GM12878 (cell line): ENCODE data around the gene GRK2. TPM values are rescaled to one million over a fixed set of nuclear protein-coding genes. Genes with fewer than 3 reads are reported as not detected.
A peak's percentile ranks its signal among the peaks of the same experiment; 100 is the strongest.

ENCODE experiments used
- ATF2 ChIP-seq: IDR thresholded peaks from 2 replicates; pipeline ENCODE4 v1.6.1; 2012; ENCODE audit warnings: low read length, inconsistent platforms
- BACH1 ChIP-seq: fragments of 450-650 bp; IDR thresholded peaks from 2 replicates; pipeline ENCODE4 v1.6.1; 2017; ENCODE audit warnings: mild to moderate bottlenecking, borderline replicate concordance
- BRCA1 ChIP-seq: IDR thresholded peaks from 2 replicates; pipeline ENCODE4 v1.6.1; 2011; ENCODE audit warnings: low read depth, low read length, improper control_type of control experiment
- CHD1 ChIP-seq: IDR thresholded peaks from 2 replicates; pipeline ENCODE4 v1.6.1; 2012; ENCODE audit warnings: low read depth, low read length, improper control_type of control experiment
- EP300 ChIP-seq, 2 experiments: fragments of 150-350 bp in 1 of 2; IDR thresholded peaks; 2 replicates each; pipeline ENCODE4 v1.6.1; 2011 to 2012; ENCODE audit warnings: low read depth in 2 of 2, low read length in 2 of 2, borderline replicate concordance in 1 of 2, improper control_type of control experiment in 1 of 2, inconsistent platforms in 1 of 2; ENCODE audit not compliant: control insufficient read depth in 1 of 2
- HDAC6 ChIP-seq: fragments of 200-600 bp; sonication (generic); IDR thresholded peaks from one replicate; pipeline ENCODE4 v1.8.0; 2017; ENCODE audit warnings: antibody characterized with exemption; ENCODE audit not compliant: unreplicated experiment
- KLF5 ChIP-seq: fragments of 450-650 bp; IDR thresholded peaks from 2 replicates; pipeline ENCODE4 v1.6.1; 2014; ENCODE audit warnings: mild to moderate bottlenecking; ENCODE audit not compliant: partially characterized antibody
- MTA3 ChIP-seq: IDR thresholded peaks from 2 replicates; pipeline ENCODE4 v1.6.1; 2012; ENCODE audit warnings: low read length, inconsistent platforms, borderline replicate concordance
- PAX8 ChIP-seq: fragments of 450-650 bp; IDR thresholded peaks from 2 replicates; pipeline ENCODE4 v1.6.1; 2017; ENCODE audit warnings: mild to moderate bottlenecking, moderate library complexity
- PML ChIP-seq: IDR thresholded peaks from 2 replicates; pipeline ENCODE4 v1.6.1; 2012; ENCODE audit warnings: low read length, inconsistent platforms
- RAD51 ChIP-seq: fragments of 450-650 bp; IDR thresholded peaks from 2 replicates; pipeline ENCODE4 v1.6.1; 2016; ENCODE audit warnings: moderate library complexity, mild to moderate bottlenecking, inconsistent platforms
- RCOR1 ChIP-seq: conservative IDR thresholded peaks from 2 replicates; pipeline ENCODE4 v1.6.1; 2012; ENCODE audit warnings: low read depth, low read length, improper control_type of control experiment
- SIX5 ChIP-seq: IDR thresholded peaks from 2 replicates; pipeline ENCODE4 v1.6.1; 2011; ENCODE audit warnings: mild to moderate bottlenecking, low read depth, low read length, moderate library complexity; ENCODE audit not compliant: severe bottlenecking
- SMAD1 ChIP-seq: fragments of 450-650 bp; IDR thresholded peaks from 2 replicates; pipeline ENCODE4 v1.6.1; 2018; ENCODE audit warnings: mild to moderate bottlenecking, low read depth; ENCODE audit not compliant: partially characterized antibody
- SPI1 ChIP-seq: IDR thresholded peaks from 2 replicates; pipeline ENCODE4 v1.6.1; 2011; ENCODE audit warnings: low read depth, mild to moderate bottlenecking, low read length, moderate library complexity, borderline replicate concordance; ENCODE audit not compliant: insufficient read depth
- STAT1 ChIP-seq: fragments of 450-650 bp; conservative IDR thresholded peaks from 2 replicates; pipeline ENCODE4 v1.6.1; 2014; ENCODE audit warnings: antibody characterized with exemption, mild to moderate bottlenecking
- YBX1 ChIP-seq: fragments of 450-650 bp; IDR thresholded peaks from 2 replicates; pipeline ENCODE4 v1.6.1; 2016; ENCODE audit warnings: antibody characterized with exemption
- ZNF217 ChIP-seq: fragments of 450-650 bp; IDR thresholded peaks from 2 replicates; pipeline ENCODE4 v1.6.1; 2017; ENCODE audit warnings: antibody characterized with exemption, mild to moderate bottlenecking
- ZZZ3 ChIP-seq: IDR thresholded peaks from 2 replicates; pipeline ENCODE4 v1.6.1; 2011; ENCODE audit warnings: low read depth; ENCODE audit not compliant: control insufficient read depth, insufficient read length
- polyA plus RNA-seq, 11 experiments: library from polyadenylated mRNA; depleted of rRNA in 4 of 11; unstranded in 6 of 11; stranded (reverse) in 5 of 11; fragments of >200 nt; fragmentation: Nextera tagmentation in 4 of 11; fragmentation: Illumina TruSeq in 1 of 11; extraction: Ambion mirVana in 4 of 11; extraction: Trizol in 1 of 11; gene quantifications; 1 replicate in 1 of 11; 2 replicates in 10 of 11; pipeline versions ENCODE4 v1.2.1 to v1.2.3, GENCODE V29; 2011 to 2016; ENCODE audit warnings: inconsistent platforms in 2 of 11, missing spikeins in 2 of 11, low read depth in 1 of 11
- total RNA-seq, 4 experiments: library from RNA; depleted of rRNA in 3 of 4; stranded (reverse); fragments of >200 nt in 3 of 4; fragmentation: Illumina TruSeq in 1 of 4; extraction: Trizol in 1 of 4; gene quantifications; 2 replicates each; pipeline versions ENCODE4 v1.2.1 to v1.2.3, GENCODE V29; 2013 to 2021
- TF ChIP-seq, protein P1 (sequence below): fragments of 450-650 bp; IDR thresholded peaks from 2 replicates; pipeline ENCODE4 v1.6.1; 2017; ENCODE audit warnings: mild to moderate bottlenecking, low read depth, inconsistent platforms; ENCODE audit not compliant: poor library complexity, severe bottlenecking

GRK2 gene
- total and polyA plus RNA-seq, 10 of the 15 experiments (the other 5 are each of a cell fraction or from before 2014, with no cell fraction given) = 1.0 to 160 (median 66.1) TPM

DNA sequence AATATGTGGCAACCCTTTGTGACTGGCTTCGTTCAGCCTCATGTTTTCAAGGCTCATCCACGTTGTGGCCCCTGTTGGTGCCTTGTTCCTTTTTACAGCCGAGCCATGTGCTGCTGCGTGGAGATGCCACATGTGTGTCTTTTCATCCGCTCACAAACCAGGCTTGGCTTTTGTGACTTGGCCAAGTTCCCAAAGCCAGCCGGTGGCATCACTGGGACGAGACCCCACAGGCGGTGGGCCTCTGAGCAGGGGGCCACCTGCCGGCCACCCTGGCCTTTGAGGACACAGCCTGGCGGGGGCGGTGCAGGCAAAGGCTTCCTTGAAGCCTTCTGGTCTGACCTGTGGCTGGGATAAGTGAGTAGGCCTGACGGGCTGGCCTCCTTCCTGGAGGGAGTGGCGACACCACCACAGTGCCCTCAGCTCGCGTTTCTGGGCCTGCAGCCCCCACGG is 10.5 kb downstream of the GRK2 start (continued):
- no peak for TF ChIP-seq SPI1
- TF ChIP-seq ZNF217 = no peak
- no peak for TF ChIP-seq STAT1
- TF ChIP-seq HDAC6 = no peak
- TF ChIP-seq BACH1 = 0 out of 2 replicates have a peak, but pooled peaks have one; percentile 10
- no peak for TF ChIP-seq ATF2
- no peak for TF ChIP-seq SMAD1
- TF ChIP-seq PAX8 = no peak
- no peak for TF ChIP-seq PML
- no peak for TF ChIP-seq MTA3
- TF ChIP-seq BRCA1 = no peak
- TF ChIP-seq YBX1 = no peak
- TF ChIP-seq SIX5 = no peak
- TF ChIP-seq, protein P1, sequence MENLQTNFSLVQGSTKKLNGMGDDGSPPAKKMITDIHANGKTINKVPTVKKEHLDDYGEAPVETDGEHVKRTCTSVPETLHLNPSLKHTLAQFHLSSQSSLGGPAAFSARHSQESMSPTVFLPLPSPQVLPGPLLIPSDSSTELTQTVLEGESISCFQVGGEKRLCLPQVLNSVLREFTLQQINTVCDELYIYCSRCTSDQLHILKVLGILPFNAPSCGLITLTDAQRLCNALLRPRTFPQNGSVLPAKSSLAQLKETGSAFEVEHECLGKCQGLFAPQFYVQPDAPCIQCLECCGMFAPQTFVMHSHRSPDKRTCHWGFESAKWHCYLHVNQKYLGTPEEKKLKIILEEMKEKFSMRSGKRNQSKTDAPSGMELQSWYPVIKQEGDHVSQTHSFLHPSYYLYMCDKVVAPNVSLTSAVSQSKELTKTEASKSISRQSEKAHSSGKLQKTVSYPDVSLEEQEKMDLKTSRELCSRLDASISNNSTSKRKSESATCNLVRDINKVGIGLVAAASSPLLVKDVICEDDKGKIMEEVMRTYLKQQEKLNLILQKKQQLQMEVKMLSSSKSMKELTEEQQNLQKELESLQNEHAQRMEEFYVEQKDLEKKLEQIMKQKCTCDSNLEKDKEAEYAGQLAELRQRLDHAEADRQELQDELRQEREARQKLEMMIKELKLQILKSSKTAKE = no peak
- TF ChIP-seq EP300 (IDR thresholded peaks at IDR 0.05; ENCODE audit: borderline replicate concordance in 1 of 2, control insufficient read depth in 1 of 2, low read depth in 2 of 2, low read length in 2 of 2) = no peak
- TF ChIP-seq RAD51 = no peak
- no peak for TF ChIP-seq KLF5
- TF ChIP-seq ZZZ3 = no peak
- TF ChIP-seq CHD1 = no peak
- TF ChIP-seq RCOR1 = 0 out of 2 replicates have a peak, but pooled peaks have one; percentile 1
